K562 (cell line): ENCODE results near the gene SNCG.

Experiments used
- ARID4B ChIP-seq: sonication (generic); formaldehyde crosslinking; IDR thresholded peaks from 2 replicates; pipeline ENCODE4 v1.8.0; 2022; ENCODE audit warnings: mild to moderate bottlenecking, missing genetic modification reagents
- BACH1 ChIP-seq: fragments of 200-800 bp; sonication (Bioruptor generic); IDR thresholded peaks from 2 replicates; pipeline ENCODE4 v1.6.1; 2016; ENCODE audit warnings: missing genetic modification characterization, missing compliant biosample characterization
- CBX8 ChIP-seq: fragments of 200-600 bp; sonication (generic); IDR thresholded peaks from 2 replicates; pipeline ENCODE4 v1.6.1; 2012; ENCODE audit warnings: borderline replicate concordance, mixed run types, low read depth, mild to moderate bottlenecking, moderate library complexity, mixed read lengths, low read length, control low read depth, inconsistent platforms; ENCODE audit not compliant: poor library complexity, severe bottlenecking; ENCODE audit errors: extremely low read depth
- CTCF ChIP-seq, 3 experiments: IDR thresholded peaks in 2 of 3; conservative IDR thresholded peaks in 1 of 3; 2 replicates each; pipeline ENCODE4 v1.5.1; 2011 to 2012; ENCODE audit warnings: low read length in 3 of 3, mild to moderate bottlenecking in 3 of 3, control low read depth in 2 of 3, improper control_type of control experiment in 1 of 3, inconsistent platforms in 1 of 3, low read depth in 1 of 3, mixed read lengths in 1 of 3, moderate library complexity in 1 of 3; ENCODE audit not compliant: insufficient read depth in 2 of 3
- GABPA ChIP-seq: fragments of 200-800 bp; sonication (Bioruptor generic); conservative IDR thresholded peaks from 2 replicates; pipeline ENCODE4 v1.6.1; 2016; ENCODE audit warnings: low read depth, missing genetic modification characterization, missing compliant biosample characterization
- MAFF ChIP-seq: IDR thresholded peaks from 2 replicates; pipeline ENCODE4 v1.6.1; 2012; ENCODE audit warnings: low read length, improper control_type of control experiment
- NELFE ChIP-seq: IDR thresholded peaks from 2 replicates; pipeline ENCODE4 v1.6.1; 2011; ENCODE audit warnings: mild to moderate bottlenecking; ENCODE audit not compliant: insufficient read depth, insufficient read length
- POLR2AphosphoS5 ChIP-seq: IDR thresholded peaks from 2 replicates; pipeline ENCODE4 v1.6.1; 2011; ENCODE audit warnings: mild to moderate bottlenecking, low read depth, low read length, moderate library complexity; ENCODE audit not compliant: control insufficient read depth, insufficient read depth
- SMC3 ChIP-seq: conservative IDR thresholded peaks from 2 replicates; pipeline ENCODE4 v1.6.1; 2011; ENCODE audit warnings: low read depth, low read length, improper control_type of control experiment; ENCODE audit not compliant: insufficient read depth
- ZNF174 ChIP-seq: fragments of 250-450 bp; sonication (Bioruptor Pico); IDR thresholded peaks from 2 replicates; pipeline ENCODE4 v1.4.0; 2020; ENCODE audit warnings: mild to moderate bottlenecking
- ZNF583 ChIP-seq: fragments of 250-450 bp; sonication (Bioruptor Pico); IDR thresholded peaks from 2 replicates; pipeline ENCODE4 v1.4.0; 2020

GRCh38 chr10:86951184-86951761 is 7.1 kb upstream of the SNCG start:
- TF ChIP-seq BACH1 (tag): no peak
- no peak for TF ChIP-seq CTCF (IDR thresholded peaks at IDR 0.05 in 2 of 3, conservative IDR thresholded peaks at IDR 0.05 in 1 of 3; ENCODE audit: insufficient read depth in 2 of 3, low read depth in 1 of 3, low read length in 3 of 3)
- TF ChIP-seq SMC3: no peak
- no peak for TF ChIP-seq GABPA
- TF ChIP-seq POLR2AphosphoS5: no peak
- TF ChIP-seq ZNF174 (CRISPR knock-in tag): no peak
- no peak for TF ChIP-seq ARID4B
- no peak for TF ChIP-seq MAFF
- TF ChIP-seq CBX8: no peak
- no peak for TF ChIP-seq NELFE
- no peak for TF ChIP-seq ZNF583 (CRISPR knock-in tag)
